Trophoblast cell (in vitro differentiated cells and primary cell): ENCODE measurements around the gene ATXN1.
A peak's percentile ranks its signal among the peaks of the same experiment; 100 is the strongest.

Source experiments
- DNase-seq, 2 donors: peaks; one replicate each; pipeline ENCODE4 v3.0.0-alpha.2; 2016
- H2AFZ ChIP-seq: 2 replicates; pipeline ENCODE4 v1.6.1; 2013; ENCODE audit warnings: low read length, moderate library complexity, mild to moderate bottlenecking; ENCODE audit not compliant: insufficient read depth, poor library complexity
- H2AK5ac ChIP-seq: 2 replicates; pipeline ENCODE4 v1.6.1; 2013; ENCODE audit warnings: mild to moderate bottlenecking, low read length
- H2BK120ac ChIP-seq: 2 replicates; pipeline ENCODE4 v1.6.1; 2013; ENCODE audit warnings: low read length, mild to moderate bottlenecking, moderate library complexity; ENCODE audit not compliant: insufficient read depth, poor library complexity
- H2BK12ac ChIP-seq: 2 replicates; pipeline ENCODE4 v1.6.1; 2013; ENCODE audit warnings: mild to moderate bottlenecking, low read length, moderate library complexity
- H2BK5ac ChIP-seq: 2 replicates; pipeline ENCODE4 v1.6.1; 2013; ENCODE audit warnings: low read length, low read depth, moderate library complexity, mild to moderate bottlenecking; ENCODE audit not compliant: poor library complexity
- H3K14ac ChIP-seq: 2 replicates; pipeline ENCODE4 v1.6.1; 2013; ENCODE audit warnings: mild to moderate bottlenecking, low read length
- H3K18ac ChIP-seq: 2 replicates; pipeline ENCODE4 v1.6.1; 2013; ENCODE audit warnings: mild to moderate bottlenecking, low read length
- H3K23ac ChIP-seq: 2 replicates; pipeline ENCODE4 v1.6.1; 2013; ENCODE audit warnings: low read length
- H3K27ac ChIP-seq: 2 replicates; pipeline ENCODE4 v1.5.1; 2013; ENCODE audit warnings: low read depth, mild to moderate bottlenecking, inconsistent platforms, low read length, moderate library complexity
- H3K27me3 ChIP-seq: 2 replicates; pipeline ENCODE4 v1.6.1; 2013; ENCODE audit warnings: inconsistent platforms, mild to moderate bottlenecking, low read length, moderate library complexity; ENCODE audit not compliant: insufficient read depth
- H3K36me3 ChIP-seq, 2 experiments: 1 replicate in 1 of 2; 2 replicates in 1 of 2; pipeline ENCODE4 v1.6.1; 2013; ENCODE audit warnings: low read length in 2 of 2, mild to moderate bottlenecking in 2 of 2, moderate library complexity in 1 of 2; ENCODE audit not compliant: insufficient read depth in 2 of 2, control insufficient read depth in 1 of 2
- H3K4ac ChIP-seq: 2 replicates; pipeline ENCODE4 v1.6.1; 2013; ENCODE audit warnings: low read depth, mild to moderate bottlenecking, low read length, moderate library complexity
- H3K4me1 ChIP-seq, 2 experiments: 1 replicate in 1 of 2; 2 replicates in 1 of 2; pipeline ENCODE4 v1.6.1; 2013; ENCODE audit warnings: low read length in 2 of 2, mild to moderate bottlenecking in 2 of 2, moderate library complexity in 1 of 2; ENCODE audit not compliant: insufficient read depth in 2 of 2, control insufficient read depth in 1 of 2
- H3K4me2 ChIP-seq: 2 replicates; pipeline ENCODE4 v1.6.1; 2013; ENCODE audit warnings: inconsistent platforms, mild to moderate bottlenecking, low read length, moderate library complexity
- H3K4me3 ChIP-seq: 2 replicates; pipeline ENCODE4 v1.5.1; 2013; ENCODE audit warnings: mild to moderate bottlenecking, low read depth, low read length, inconsistent platforms
- H3K79me1 ChIP-seq: one replicate; pipeline ENCODE4 v1.6.1; 2013; ENCODE audit warnings: low read length
- H3K79me2 ChIP-seq: 2 replicates; pipeline ENCODE4 v1.6.1; 2013; ENCODE audit warnings: low read length, mild to moderate bottlenecking; ENCODE audit not compliant: control insufficient read depth, insufficient read depth, poor library complexity
- H3K9ac ChIP-seq: 2 replicates; pipeline ENCODE4 v1.6.1; 2013; ENCODE audit warnings: mild to moderate bottlenecking, low read length
- H3K9me3 ChIP-seq: 2 replicates; pipeline ENCODE4 v1.6.1; 2013; ENCODE audit warnings: low read depth, mild to moderate bottlenecking, control low read depth, inconsistent platforms, low read length; ENCODE audit not compliant: insufficient read depth
- H4K12ac ChIP-seq: 2 replicates; pipeline ENCODE4 v1.6.1; 2013; ENCODE audit warnings: low read depth, mild to moderate bottlenecking, low read length, moderate library complexity
- H4K8ac ChIP-seq: 2 replicates; pipeline ENCODE4 v1.6.1; 2013; ENCODE audit warnings: low read depth, mild to moderate bottlenecking, low read length, moderate library complexity
- H4K91ac ChIP-seq: one replicate; pipeline ENCODE4 v1.6.1; 2013; ENCODE audit warnings: low read depth, mild to moderate bottlenecking, low read length, moderate library complexity
- WGBS: extraction: QIAGEN DNeasy Blood & Tissue Kit; methylation state at CpG from one replicate; pipeline ENCODE4 v1.1.7; 2013; ENCODE audit warnings: missing lambda C conversion rate; ENCODE audit not compliant: insufficient read length, insufficient coverage; ENCODE audit errors: extremely low coverage; 5-methylcytosine and 5-hydroxymethylcytosine counted together

ATXN1 gene

GRCh38 chr6:16596616-16597331, 164.5 kb downstream of the ATXN1 start:
- no peak overlapping the region for H3K27ac ChIP-seq
- no peak overlapping the region for H3K9ac ChIP-seq
- no peaks in the 10 kb centered on the region for H3K36me3 ChIP-seq
- H2BK12ac ChIP-seq = no peak overlapping the region
- no peak overlapping the region for H3K14ac ChIP-seq
- no peak overlapping the region for H2AK5ac ChIP-seq
- H2AFZ ChIP-seq = no peak overlapping the region
- no peaks in the 10 kb centered on the region for H3K27me3 ChIP-seq
- H3K23ac ChIP-seq = no peak overlapping the region
- DNase-seq = peak; percentile 11 to 27
- H2BK5ac ChIP-seq = no peak overlapping the region
- H3K9me3 ChIP-seq = no peaks in the 10 kb centered on the region
- H3K4me1 ChIP-seq = no peaks in the 10 kb centered on the region
- H3K79me2 ChIP-seq = no peaks in the 10 kb centered on the region
- H4K12ac ChIP-seq = no peak overlapping the region
- H3K4ac ChIP-seq = no peak overlapping the region
- no peak overlapping the region for H3K18ac ChIP-seq
- no peaks in the 10 kb centered on the region for H3K79me1 ChIP-seq
- no peak overlapping the region for H2BK120ac ChIP-seq
- H3K4me3 ChIP-seq = no peak overlapping the region
- no CpG with 5 or more reads among the region's 10 CpGs for WGBS
- no peak overlapping the region for H4K8ac ChIP-seq
- H4K91ac ChIP-seq = no peak overlapping the region
- H3K4me2 ChIP-seq = no peak overlapping the region

GRCh38 chr6:16595514-16596120, 165.6 kb downstream of the ATXN1 start:
- no peak for DNase-seq
- Histone ChIP-seq H2BK120ac (no peak overlapping the region), H2AFZ (no peak overlapping the region), H3K36me3 (no peaks in the 10 kb centered on the region), H3K14ac (no peak overlapping the region), H3K4ac (no peak overlapping the region), H2BK12ac (no peak overlapping the region), H3K79me2 (no peaks in the 10 kb centered on the region), H4K12ac (no peak overlapping the region), H3K79me1 (no peaks in the 10 kb centered on the region), H3K23ac (no peak overlapping the region), H3K18ac (no peak overlapping the region), H3K27ac (no peak overlapping the region), H4K91ac (no peak overlapping the region), H3K9me3 (no peaks in the 10 kb centered on the region), H3K4me2 (no peak overlapping the region), H2AK5ac (no peak overlapping the region), H4K8ac (no peak overlapping the region), H3K27me3 (no peaks in the 10 kb centered on the region), H3K4me1 (no peaks in the 10 kb centered on the region), H3K9ac (no peak overlapping the region), H2BK5ac (no peak overlapping the region), H3K4me3 (no peak overlapping the region)
- no CpG with 5 or more reads among the region's 8 CpGs for WGBS

GRCh38 chr6:16594849-16595248, 166.4 kb downstream of the ATXN1 start:
- Histone ChIP-seq H2BK5ac (no peak overlapping the region), H3K4ac (no peak overlapping the region), H3K23ac (no peak overlapping the region), H3K9ac (no peak overlapping the region), H3K79me2 (no peaks in the 10 kb centered on the region), H3K14ac (no peak overlapping the region), H3K79me1 (no peaks in the 10 kb centered on the region), H2BK120ac (no peak overlapping the region), H3K4me1 (no peaks in the 10 kb centered on the region), H2AFZ (no peak overlapping the region), H4K8ac (no peak overlapping the region), H3K4me3 (no peak overlapping the region), H3K4me2 (no peak overlapping the region), H3K36me3 (no peaks in the 10 kb centered on the region), H4K91ac (no peak overlapping the region), H3K27me3 (no peaks in the 10 kb centered on the region), H3K18ac (no peak overlapping the region), H2AK5ac (no peak overlapping the region), H4K12ac (no peak overlapping the region), H3K9me3 (no peaks in the 10 kb centered on the region), H3K27ac (no peak overlapping the region), H2BK12ac (no peak overlapping the region)
- no CpG with 5 or more reads among the region's 5 CpGs for WGBS
- DNase-seq = no peak

GRCh38 chr6:16592223-16592911, 168.9 kb downstream of the ATXN1 start:
- no peak overlapping the region for H3K18ac ChIP-seq
- H2BK5ac ChIP-seq = no peak overlapping the region
- no peak overlapping the region for H3K4me2 ChIP-seq
- H3K4me1 ChIP-seq = peaks cover 3% of the 10 kb centered on the region in 2 experiments
- no peaks in the 10 kb centered on the region for H3K36me3 ChIP-seq
- H2BK12ac ChIP-seq = no peak overlapping the region
- no peak overlapping the region for H3K4me3 ChIP-seq
- DNase-seq = no peak
- no peaks in the 10 kb centered on the region for H3K9me3 ChIP-seq
- no peaks in the 10 kb centered on the region for H3K27me3 ChIP-seq
- no peaks in the 10 kb centered on the region for H3K79me1 ChIP-seq
- H4K8ac ChIP-seq = no peak overlapping the region
- H3K4ac ChIP-seq = no peak overlapping the region
- H3K27ac ChIP-seq = no peak overlapping the region
- H3K23ac ChIP-seq = no peak overlapping the region
- H3K9ac ChIP-seq = no peak overlapping the region
- H4K91ac ChIP-seq = no peak overlapping the region
- no peak overlapping the region for H3K14ac ChIP-seq
- WGBS = no CpG with 5 or more reads among the region's 12 CpGs
- H4K12ac ChIP-seq = no peak overlapping the region
- H2AK5ac ChIP-seq = no peak overlapping the region
- H2BK120ac ChIP-seq = no peak overlapping the region
- H3K79me2 ChIP-seq = no peaks in the 10 kb centered on the region
- no peak overlapping the region for H2AFZ ChIP-seq
